Lung (tissue), 12 donors: ENCODE measurements around the gene MYH16. TPM values are rescaled to one million over a fixed set of nuclear protein-coding genes. Genes with fewer than 3 reads are reported as not detected.

ENCODE experiments used
- ATAC-seq: fragments of 200-7000 bp; cut with Tn5 transposase; one replicate; pipeline ENCODE4 v1.9.1; 2020; ENCODE audit warnings: moderate number of reproducible peaks; ENCODE audit not compliant: insufficient read depth, low FRiP score
- DNase-seq, 3 donors: peaks; one replicate each; pipeline ENCODE4 v3.0.0-alpha.2; 2013 to 2017
- H3K27ac ChIP-seq, 2 donors: one replicate each; pipeline ENCODE4 v1.5.1; 2013; ENCODE audit warnings: mild to moderate bottlenecking in 2 of 2, moderate library complexity in 2 of 2, control low read depth in 1 of 2, inconsistent platforms in 1 of 2, low read depth in 1 of 2, low read length in 1 of 2
- H3K27me3 ChIP-seq, 3 donors: one replicate each; pipeline ENCODE4 v1.5.1; 2013; ENCODE audit warnings: low read length in 2 of 3; ENCODE audit not compliant: control insufficient read depth in 3 of 3, insufficient read depth in 3 of 3
- H3K36me3 ChIP-seq, 4 donors: one replicate each; pipeline ENCODE4 v1.5.1; 2013; ENCODE audit warnings: low read length in 4 of 4, mild to moderate bottlenecking in 1 of 4, moderate library complexity in 1 of 4; ENCODE audit not compliant: control insufficient read depth in 4 of 4, insufficient read depth in 4 of 4
- H3K4me1 ChIP-seq, 5 donors: one replicate each; pipeline ENCODE4 v1.5.1; 2013; ENCODE audit warnings: low read length in 5 of 5, mild to moderate bottlenecking in 2 of 5, moderate library complexity in 1 of 5; ENCODE audit not compliant: control insufficient read depth in 5 of 5, insufficient read depth in 5 of 5
- H3K4me3 ChIP-seq: one replicate; pipeline ENCODE4 v1.5.1; 2013; ENCODE audit warnings: mild to moderate bottlenecking, control low read depth, moderate library complexity
- H3K9ac ChIP-seq, 2 donors: one replicate each; pipeline ENCODE4 v1.5.1; 2013; ENCODE audit warnings: low read length in 2 of 2, control low read depth in 1 of 2; ENCODE audit not compliant: insufficient read depth in 1 of 2
- H3K9me3 ChIP-seq, 4 donors: one replicate each; pipeline ENCODE4 v1.5.1; 2013; ENCODE audit warnings: low read length in 3 of 4, mild to moderate bottlenecking in 1 of 4, moderate library complexity in 1 of 4; ENCODE audit not compliant: control insufficient read depth in 4 of 4, insufficient read depth in 3 of 4
- WGBS, 2 donors: extraction: QIAGEN DNeasy Blood & Tissue Kit; methylation state at CpG; one replicate each; pipeline ENCODE4 v1.1.7; 2013; 5-methylcytosine and 5-hydroxymethylcytosine counted together
- polyA plus RNA-seq, 2 donors: library from polyadenylated mRNA; stranded (reverse); fragments of 200-250 nt; gene quantifications; one replicate each; pipeline ENCODE4 v1.2.1, GENCODE V29; 2013
- total RNA-seq, 2 donors: library from RNA; depleted of rRNA in 1 of 2; stranded (reverse); fragments of >200 nt in 1 of 2; gene quantifications; one replicate each; pipeline ENCODE4 v1.2.1, GENCODE V29; 2014 to 2021
- TF ChIP-seq, protein P1 (sequence below): IDR thresholded peaks from 2 replicates; pipeline ENCODE4 v1.5.1; 2012; ENCODE audit warnings: mild to moderate bottlenecking; ENCODE audit errors: control extremely low read depth, extremely low read depth
- donor health status: control.
- donor health status: control.
- donor health status: Bipolar disorder and iron deficiency.
- donor health status: healthy.
- donor health status: DM: yes; HTN: yes; CAD: no.

MYH16 gene
- total and polyA plus RNA-seq, 4 donors, result 0.04 to 0.07 TPM; not detected in 2

DNA sequence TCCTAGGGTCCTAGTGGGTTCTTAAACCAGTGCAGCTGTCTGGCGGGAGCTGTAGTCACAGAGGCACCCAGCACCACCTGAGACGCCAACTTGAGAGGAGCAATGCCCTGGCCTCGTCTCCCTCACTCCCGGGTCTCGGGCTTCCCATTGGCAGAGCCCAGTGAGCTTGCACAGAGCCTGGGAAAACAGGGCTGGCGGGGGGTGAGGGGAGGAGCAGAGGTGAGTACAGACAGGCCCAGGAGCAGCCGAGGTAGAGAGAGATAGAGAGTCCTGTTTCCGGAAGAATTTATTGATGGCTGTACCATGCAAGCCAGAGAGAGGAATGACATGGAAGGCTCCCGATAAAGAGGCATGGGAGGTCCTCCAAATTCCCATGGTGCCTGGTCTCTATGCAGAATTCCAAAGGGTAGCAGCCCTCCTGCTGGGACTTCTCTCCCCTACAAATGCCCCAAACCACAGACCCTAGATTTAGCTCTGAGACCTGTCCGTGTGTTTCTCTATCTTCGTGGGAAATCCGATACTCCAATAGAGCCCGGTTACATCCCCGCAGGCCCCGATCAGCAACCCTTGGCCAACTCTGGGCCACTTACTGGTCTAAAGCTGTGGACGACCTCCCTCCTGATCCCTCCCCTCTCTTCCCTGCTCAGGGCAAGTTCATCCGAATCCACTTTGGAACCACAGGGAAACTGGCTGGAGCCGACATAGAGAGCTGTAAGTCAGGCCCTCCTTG lies 20.3 kb upstream of the MYH16 start:
- no peak overlapping the region for H3K9ac ChIP-seq
- ATAC-seq (no peak), DNase-seq (no peak)
- H3K27me3 ChIP-seq, result no peaks in the 10 kb centered on the region
- no peaks in the 10 kb centered on the region for H3K36me3 ChIP-seq
- no peak overlapping the region for H3K4me3 ChIP-seq
- TF ChIP-seq, protein P1, sequence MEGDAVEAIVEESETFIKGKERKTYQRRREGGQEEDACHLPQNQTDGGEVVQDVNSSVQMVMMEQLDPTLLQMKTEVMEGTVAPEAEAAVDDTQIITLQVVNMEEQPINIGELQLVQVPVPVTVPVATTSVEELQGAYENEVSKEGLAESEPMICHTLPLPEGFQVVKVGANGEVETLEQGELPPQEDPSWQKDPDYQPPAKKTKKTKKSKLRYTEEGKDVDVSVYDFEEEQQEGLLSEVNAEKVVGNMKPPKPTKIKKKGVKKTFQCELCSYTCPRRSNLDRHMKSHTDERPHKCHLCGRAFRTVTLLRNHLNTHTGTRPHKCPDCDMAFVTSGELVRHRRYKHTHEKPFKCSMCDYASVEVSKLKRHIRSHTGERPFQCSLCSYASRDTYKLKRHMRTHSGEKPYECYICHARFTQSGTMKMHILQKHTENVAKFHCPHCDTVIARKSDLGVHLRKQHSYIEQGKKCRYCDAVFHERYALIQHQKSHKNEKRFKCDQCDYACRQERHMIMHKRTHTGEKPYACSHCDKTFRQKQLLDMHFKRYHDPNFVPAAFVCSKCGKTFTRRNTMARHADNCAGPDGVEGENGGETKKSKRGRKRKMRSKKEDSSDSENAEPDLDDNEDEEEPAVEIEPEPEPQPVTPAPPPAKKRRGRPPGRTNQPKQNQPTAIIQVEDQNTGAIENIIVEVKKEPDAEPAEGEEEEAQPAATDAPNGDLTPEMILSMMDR, result no peak
- WGBS, 2 donors, result 63 to 72% methylated on average over 18 of the region's 18 CpGs
- H3K27ac ChIP-seq, result no peak overlapping the region
- H3K4me1 ChIP-seq, result peaks cover 0 to 2% (median 0%) of the 10 kb centered on the region in 5 donors
- H3K9me3 ChIP-seq, result no peaks in the 10 kb centered on the region

DNA sequence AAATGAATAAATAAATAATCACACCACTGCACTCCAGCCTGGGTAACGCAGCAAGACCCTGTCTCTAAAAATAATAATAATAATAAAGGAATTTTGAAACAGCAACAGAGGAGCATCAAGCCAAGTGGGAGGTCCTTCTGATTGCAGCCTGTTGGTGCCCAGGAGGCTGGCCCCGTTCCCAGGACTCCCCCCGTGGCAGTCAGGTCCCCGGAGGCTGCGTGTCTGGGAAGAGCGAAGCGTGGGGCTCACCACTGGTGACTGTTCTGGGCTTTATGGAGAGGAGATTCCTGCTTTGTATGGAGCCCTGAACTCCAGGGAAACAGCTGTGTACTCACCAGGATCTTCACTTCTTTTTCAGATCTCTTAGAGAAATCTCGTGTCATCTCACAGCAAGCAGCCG lies 19.3 kb upstream of the MYH16 start:
- Histone ChIP-seq H3K36me3 (no peaks in the 10 kb centered on the region), H3K9ac (no peak overlapping the region), H3K27me3 (no peaks in the 10 kb centered on the region), H3K4me3 (no peak overlapping the region), H3K4me1 (peaks cover 0 to 3% (median 0%) of the 10 kb centered on the region in 5 donors), H3K27ac (no peak overlapping the region), H3K9me3 (no peaks in the 10 kb centered on the region)
- ATAC-seq (no peak), DNase-seq (peak in 1 of 3 donors; percentile 33)
- 59 to 70% methylated on average over 9 of the region's 9 CpGs for WGBS, 2 donors
- TF ChIP-seq, protein P1, result no peak

GRCh38 chr7:99254390-99254789 lies 18.2 kb upstream of the MYH16 start:
- no peak for ATAC-seq
- H3K9me3 ChIP-seq, result no peaks in the 10 kb centered on the region
- no peak for DNase-seq
- no peaks in the 10 kb centered on the region for H3K36me3 ChIP-seq
- H3K4me3 ChIP-seq, result no peak overlapping the region
- 81 to 94% methylated on average over 2 of the region's 2 CpGs for WGBS, 2 donors
- no peak overlapping the region for H3K9ac ChIP-seq
- no peak overlapping the region for H3K27ac ChIP-seq
- peaks cover 0 to 3% (median 0%) of the 10 kb centered on the region in 5 donors for H3K4me1 ChIP-seq
- no peaks in the 10 kb centered on the region for H3K27me3 ChIP-seq
- TF ChIP-seq, protein P1, result no peak
